Measurements from ENCODE around the gene COL27A1.

Gene COL27A1

DNA sequence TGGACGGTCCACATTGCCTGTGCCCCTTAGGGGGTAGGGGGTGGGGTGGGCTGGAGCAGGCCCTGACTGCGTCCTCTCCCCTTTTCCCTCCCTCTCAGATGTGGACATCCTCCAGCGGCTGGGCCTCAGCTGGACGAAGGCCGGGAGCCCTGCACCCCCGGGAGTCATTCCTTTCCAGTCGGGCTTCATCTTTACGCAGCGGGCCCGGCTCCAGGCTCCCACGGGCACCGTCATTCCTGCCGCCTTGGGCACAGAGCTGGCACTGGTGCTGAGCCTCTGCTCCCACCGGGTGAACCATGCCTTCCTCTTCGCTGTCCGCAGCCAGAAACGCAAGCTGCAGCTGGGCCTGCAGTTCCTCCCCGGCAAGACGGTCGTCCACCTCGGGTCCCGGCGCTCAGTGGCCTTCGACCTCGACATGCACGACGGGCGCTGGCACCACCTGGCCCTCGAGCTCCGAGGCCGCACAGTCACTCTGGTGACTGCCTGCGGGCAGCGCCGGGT is 12.3 kb downstream of the COL27A1 start:
- H4K20me1 ChIP-seq (ENCODE audit: insufficient read depth, low read length) = no peaks in the 10 kb centered on the region
- H3F3A ChIP-seq (ENCODE audit: insufficient read depth, low read length) = no peaks in the 10 kb centered on the region
- H3K4me1 ChIP-seq (ENCODE audit: insufficient read depth, low read length, severe bottlenecking) = no peaks in the 10 kb centered on the region
- H2AFZ ChIP-seq (ENCODE audit: low read length) = no peak overlapping the region
- H3K4me2 ChIP-seq (ENCODE audit: low read length) = no peak overlapping the region
- H3K4me3 ChIP-seq (ENCODE audit: low read depth, low read length, poor library complexity, severe bottlenecking) = no peak overlapping the region
- no peak overlapping the region for H3K9ac ChIP-seq (ENCODE audit: low read length)
- no peaks in the 10 kb centered on the region for H3K9me2 ChIP-seq (ENCODE audit: low read depth, low read length)
- TF ChIP-seq, protein P1, sequence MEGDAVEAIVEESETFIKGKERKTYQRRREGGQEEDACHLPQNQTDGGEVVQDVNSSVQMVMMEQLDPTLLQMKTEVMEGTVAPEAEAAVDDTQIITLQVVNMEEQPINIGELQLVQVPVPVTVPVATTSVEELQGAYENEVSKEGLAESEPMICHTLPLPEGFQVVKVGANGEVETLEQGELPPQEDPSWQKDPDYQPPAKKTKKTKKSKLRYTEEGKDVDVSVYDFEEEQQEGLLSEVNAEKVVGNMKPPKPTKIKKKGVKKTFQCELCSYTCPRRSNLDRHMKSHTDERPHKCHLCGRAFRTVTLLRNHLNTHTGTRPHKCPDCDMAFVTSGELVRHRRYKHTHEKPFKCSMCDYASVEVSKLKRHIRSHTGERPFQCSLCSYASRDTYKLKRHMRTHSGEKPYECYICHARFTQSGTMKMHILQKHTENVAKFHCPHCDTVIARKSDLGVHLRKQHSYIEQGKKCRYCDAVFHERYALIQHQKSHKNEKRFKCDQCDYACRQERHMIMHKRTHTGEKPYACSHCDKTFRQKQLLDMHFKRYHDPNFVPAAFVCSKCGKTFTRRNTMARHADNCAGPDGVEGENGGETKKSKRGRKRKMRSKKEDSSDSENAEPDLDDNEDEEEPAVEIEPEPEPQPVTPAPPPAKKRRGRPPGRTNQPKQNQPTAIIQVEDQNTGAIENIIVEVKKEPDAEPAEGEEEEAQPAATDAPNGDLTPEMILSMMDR (IDR thresholded peaks at IDR 0.05; ENCODE audit: low read length) = no peak
- TF ChIP-seq EZH2 (IDR thresholded peaks at IDR 0.05; ENCODE audit: borderline replicate concordance, low read length) = no peak
- no peaks in the 10 kb centered on the region for H3K27me3 ChIP-seq (ENCODE audit: insufficient read depth, low read length)
- no peaks in the 10 kb centered on the region for H3K36me3 ChIP-seq (ENCODE audit: insufficient read depth, low read length)
- H3K79me2 ChIP-seq (ENCODE audit: insufficient read depth, low read length) = no peaks in the 10 kb centered on the region
- H3K9me3 ChIP-seq (ENCODE audit: low read length) = no peaks in the 10 kb centered on the region
- no peak overlapping the region for H3K27ac ChIP-seq (ENCODE audit: low read depth, low read length, poor library complexity, severe bottlenecking)

- H3K9me3 ChIP-seq (ENCODE audit: low read length) = no peaks in the 10 kb centered on the region
- no peak overlapping the region for H3K4me2 ChIP-seq (ENCODE audit: low read length)
- no peaks in the 10 kb centered on the region for H4K20me1 ChIP-seq (ENCODE audit: insufficient read depth, low read length)
- H3K4me3 ChIP-seq (ENCODE audit: low read depth, low read length, poor library complexity, severe bottlenecking) = no peak overlapping the region
- H2AFZ ChIP-seq (ENCODE audit: low read length) = no peak overlapping the region
- TF ChIP-seq, protein P1 (IDR thresholded peaks at IDR 0.05; ENCODE audit: low read length) = no peak
- TF ChIP-seq EZH2 (IDR thresholded peaks at IDR 0.05; ENCODE audit: borderline replicate concordance, low read length) = no peak
- H3K27me3 ChIP-seq (ENCODE audit: insufficient read depth, low read length) = no peaks in the 10 kb centered on the region
- no peaks in the 10 kb centered on the region for H3F3A ChIP-seq (ENCODE audit: insufficient read depth, low read length)
- H3K79me2 ChIP-seq (ENCODE audit: insufficient read depth, low read length) = no peaks in the 10 kb centered on the region
- no peaks in the 10 kb centered on the region for H3K36me3 ChIP-seq (ENCODE audit: insufficient read depth, low read length)
- no peak overlapping the region for H3K27ac ChIP-seq (ENCODE audit: low read depth, low read length, poor library complexity, severe bottlenecking)
- no peaks in the 10 kb centered on the region for H3K4me1 ChIP-seq (ENCODE audit: insufficient read depth, low read length, severe bottlenecking)
- H3K9me2 ChIP-seq (ENCODE audit: low read depth, low read length) = no peaks in the 10 kb centered on the region
- no peak overlapping the region for H3K9ac ChIP-seq (ENCODE audit: low read length)
Observed at GRCh38 chr9:114168281-114169028, 13.1 kb downstream of the COL27A1 start.

DNA sequence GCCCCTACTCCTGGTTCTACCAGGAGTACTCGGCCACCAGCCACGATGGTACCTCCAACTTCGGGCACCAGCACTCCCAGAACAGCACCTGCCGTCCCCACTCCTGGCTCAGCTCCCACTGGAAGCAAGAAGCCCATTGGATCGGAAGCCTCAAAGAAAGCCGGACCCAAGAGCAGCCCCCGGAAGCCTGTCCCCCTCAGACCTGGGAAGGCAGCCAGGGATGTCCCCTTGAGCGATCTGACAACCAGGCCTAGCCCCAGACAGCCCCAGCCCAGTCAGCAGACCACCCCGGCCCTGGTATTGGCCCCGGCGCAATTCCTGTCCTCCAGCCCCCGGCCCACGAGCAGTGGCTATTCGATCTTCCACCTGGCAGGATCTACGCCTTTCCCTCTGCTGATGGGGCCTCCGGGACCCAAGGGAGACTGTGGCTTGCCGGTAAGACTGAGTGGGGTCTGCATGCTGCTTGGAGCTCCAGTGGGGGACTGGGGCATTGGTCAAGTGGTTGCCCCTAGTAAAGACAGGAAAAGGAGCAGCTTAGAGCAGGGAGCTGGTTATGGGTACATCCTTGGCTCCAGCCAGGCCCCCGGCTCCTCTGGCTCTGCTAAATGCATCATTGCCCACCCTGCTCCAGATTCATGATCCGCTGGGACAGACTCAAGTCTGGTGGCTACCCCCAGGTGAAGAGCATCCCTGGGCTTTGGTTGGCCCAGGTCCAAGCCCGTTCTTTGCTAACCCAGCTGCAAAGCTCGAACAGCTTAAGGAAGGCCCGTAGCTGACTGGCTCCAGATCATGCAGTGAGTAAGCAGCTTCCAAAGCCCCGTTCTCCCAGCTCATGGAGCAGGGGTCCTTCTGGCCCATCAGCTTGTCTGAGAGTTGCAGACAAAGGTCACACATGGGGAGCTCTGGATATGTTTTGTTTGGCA is 14.0 kb downstream of the COL27A1 start:
- Histone ChIP-seq H3K4me3 (ENCODE audit: low read depth, low read length, poor library complexity, severe bottlenecking) (no peak overlapping the region), H3K4me2 (ENCODE audit: low read length) (no peak overlapping the region), H3K4me1 (ENCODE audit: insufficient read depth, low read length, severe bottlenecking) (no peaks in the 10 kb centered on the region), H4K20me1 (ENCODE audit: insufficient read depth, low read length) (no peaks in the 10 kb centered on the region), H2AFZ (ENCODE audit: low read length) (no peak overlapping the region), H3K79me2 (ENCODE audit: insufficient read depth, low read length) (no peaks in the 10 kb centered on the region), H3K9me2 (ENCODE audit: low read depth, low read length) (no peaks in the 10 kb centered on the region), H3K9ac (ENCODE audit: low read length) (no peak overlapping the region), H3K36me3 (ENCODE audit: insufficient read depth, low read length) (no peaks in the 10 kb centered on the region), H3F3A (ENCODE audit: insufficient read depth, low read length) (no peaks in the 10 kb centered on the region), H3K9me3 (ENCODE audit: low read length) (no peaks in the 10 kb centered on the region), H3K27ac (ENCODE audit: low read depth, low read length, poor library complexity, severe bottlenecking) (no peak overlapping the region), H3K27me3 (ENCODE audit: insufficient read depth, low read length) (no peaks in the 10 kb centered on the region)
- TF ChIP-seq, protein P1 (IDR thresholded peaks at IDR 0.05; ENCODE audit: low read length) = no peak
- TF ChIP-seq EZH2 (IDR thresholded peaks at IDR 0.05; ENCODE audit: borderline replicate concordance, low read length) = no peak

All from OCI-LY1 (cell line).